ENCODE measurements around the gene COL9A1.

COL9A1 gene

GRCh38 chr6:70194421-70194820 lies 108.5 kb downstream of the COL9A1 start:
- no peak overlapping the region for H3K4me3 ChIP-seq (ENCODE audit: low read length)
- no peaks in the 10 kb centered on the region for H3K27me3 ChIP-seq (replicated peaks; ENCODE audit: insufficient read depth, low read length)
- no peak overlapping the region for H3K27ac ChIP-seq (ENCODE audit: low read length)
- H3K9me3 ChIP-seq (replicated peaks; ENCODE audit: insufficient read depth, low read length): no peaks in the 10 kb centered on the region
- H4K20me1 ChIP-seq (ENCODE audit: insufficient read depth, low read length): no peaks in the 10 kb centered on the region
- H2AFZ ChIP-seq (ENCODE audit: low read length): no peak overlapping the region
- no peaks in the 10 kb centered on the region for H3K36me3 ChIP-seq (replicated peaks; ENCODE audit: insufficient read depth, low read length)
- no peak for TF ChIP-seq EZH2 (optimal IDR thresholded peaks at IDR 0.05; ENCODE audit: low read depth, low read length)
- TF ChIP-seq EZH2phosphoT487 (IDR thresholded peaks at IDR 0.05; ENCODE audit: low read length): no peak
- no peak for TF ChIP-seq CTCF (IDR thresholded peaks at IDR 0.05; ENCODE audit: low read length)
- no peaks in the 10 kb centered on the region for H3K4me1 ChIP-seq (ENCODE audit: low read length)
- no peaks in the 10 kb centered on the region for H3F3A ChIP-seq (ENCODE audit: insufficient read depth, low read length)
- H3K9me2 ChIP-seq (replicated peaks; ENCODE audit: insufficient read depth, low read length): no peaks in the 10 kb centered on the region
- H3K9ac ChIP-seq (ENCODE audit: low read length): no peak overlapping the region
- H3K79me2 ChIP-seq (ENCODE audit: low read length): no peaks in the 10 kb centered on the region
- no peak for DNase-seq
- H3K4me2 ChIP-seq (ENCODE audit: low read depth, low read length): no peak overlapping the region

GRCh38 chr6:70188202-70188601 lies 114.7 kb downstream of the COL9A1 start:
- Histone ChIP-seq H2AFZ (ENCODE audit: low read length) (no peak overlapping the region), H3K4me2 (ENCODE audit: low read depth, low read length) (no peak overlapping the region), H3K9ac (ENCODE audit: low read length) (no peak overlapping the region), H3K36me3 (replicated peaks; ENCODE audit: insufficient read depth, low read length) (no peaks in the 10 kb centered on the region), H3K79me2 (ENCODE audit: low read length) (no peaks in the 10 kb centered on the region), H3K27me3 (replicated peaks; ENCODE audit: insufficient read depth, low read length) (no peaks in the 10 kb centered on the region), H3K9me2 (replicated peaks; ENCODE audit: insufficient read depth, low read length) (no peaks in the 10 kb centered on the region), H4K20me1 (ENCODE audit: insufficient read depth, low read length) (no peaks in the 10 kb centered on the region), H3K27ac (ENCODE audit: low read length) (no peak overlapping the region), H3K4me3 (ENCODE audit: low read length) (no peak overlapping the region), H3F3A (ENCODE audit: insufficient read depth, low read length) (no peaks in the 10 kb centered on the region), H3K9me3 (replicated peaks; ENCODE audit: insufficient read depth, low read length) (no peaks in the 10 kb centered on the region), H3K4me1 (ENCODE audit: low read length) (no peaks in the 10 kb centered on the region)
- TF ChIP-seq CTCF (IDR thresholded peaks at IDR 0.05; ENCODE audit: low read length) (no peak), EZH2 (optimal IDR thresholded peaks at IDR 0.05; ENCODE audit: low read depth, low read length) (no peak), EZH2phosphoT487 (IDR thresholded peaks at IDR 0.05; ENCODE audit: low read length) (no peak)
- no peak for DNase-seq

GRCh38 chr6:70186461-70186860 lies 116.4 kb downstream of the COL9A1 start:
- H2AFZ ChIP-seq (ENCODE audit: low read length): no peak overlapping the region
- no peaks in the 10 kb centered on the region for H3K4me1 ChIP-seq (ENCODE audit: low read length)
- H3K27me3 ChIP-seq (replicated peaks; ENCODE audit: insufficient read depth, low read length): no peaks in the 10 kb centered on the region
- no peak for TF ChIP-seq CTCF (IDR thresholded peaks at IDR 0.05; ENCODE audit: low read length)
- TF ChIP-seq EZH2phosphoT487 (IDR thresholded peaks at IDR 0.05; ENCODE audit: low read length): no peak
- TF ChIP-seq EZH2 (optimal IDR thresholded peaks at IDR 0.05; ENCODE audit: low read depth, low read length): no peak
- no peaks in the 10 kb centered on the region for H3F3A ChIP-seq (ENCODE audit: insufficient read depth, low read length)
- no peaks in the 10 kb centered on the region for H4K20me1 ChIP-seq (ENCODE audit: insufficient read depth, low read length)
- no peak overlapping the region for H3K4me3 ChIP-seq (ENCODE audit: low read length)
- H3K9me2 ChIP-seq (replicated peaks; ENCODE audit: insufficient read depth, low read length): no peaks in the 10 kb centered on the region
- H3K79me2 ChIP-seq (ENCODE audit: low read length): no peaks in the 10 kb centered on the region
- H3K9me3 ChIP-seq (replicated peaks; ENCODE audit: insufficient read depth, low read length): no peaks in the 10 kb centered on the region
- DNase-seq: no peak
- H3K27ac ChIP-seq (ENCODE audit: low read length): no peak overlapping the region
- no peak overlapping the region for H3K4me2 ChIP-seq (ENCODE audit: low read depth, low read length)
- H3K9ac ChIP-seq (ENCODE audit: low read length): no peak overlapping the region
- no peaks in the 10 kb centered on the region for H3K36me3 ChIP-seq (replicated peaks; ENCODE audit: insufficient read depth, low read length)
